Measurements from ENCODE around the gene MSANTD3.

GRCh38 chr9:100472788-100473275 lies 45.9 kb downstream of the MSANTD3 start, which contains the start of gene TMEFF1:
- TF ChIP-seq EZH2 (optimal IDR thresholded peaks at IDR 0.05; ENCODE audit: low read depth, low read length) (no peak), EZH2phosphoT487 (IDR thresholded peaks at IDR 0.05; ENCODE audit: low read length) (no peak)
- TF ChIP-seq, protein P1, sequence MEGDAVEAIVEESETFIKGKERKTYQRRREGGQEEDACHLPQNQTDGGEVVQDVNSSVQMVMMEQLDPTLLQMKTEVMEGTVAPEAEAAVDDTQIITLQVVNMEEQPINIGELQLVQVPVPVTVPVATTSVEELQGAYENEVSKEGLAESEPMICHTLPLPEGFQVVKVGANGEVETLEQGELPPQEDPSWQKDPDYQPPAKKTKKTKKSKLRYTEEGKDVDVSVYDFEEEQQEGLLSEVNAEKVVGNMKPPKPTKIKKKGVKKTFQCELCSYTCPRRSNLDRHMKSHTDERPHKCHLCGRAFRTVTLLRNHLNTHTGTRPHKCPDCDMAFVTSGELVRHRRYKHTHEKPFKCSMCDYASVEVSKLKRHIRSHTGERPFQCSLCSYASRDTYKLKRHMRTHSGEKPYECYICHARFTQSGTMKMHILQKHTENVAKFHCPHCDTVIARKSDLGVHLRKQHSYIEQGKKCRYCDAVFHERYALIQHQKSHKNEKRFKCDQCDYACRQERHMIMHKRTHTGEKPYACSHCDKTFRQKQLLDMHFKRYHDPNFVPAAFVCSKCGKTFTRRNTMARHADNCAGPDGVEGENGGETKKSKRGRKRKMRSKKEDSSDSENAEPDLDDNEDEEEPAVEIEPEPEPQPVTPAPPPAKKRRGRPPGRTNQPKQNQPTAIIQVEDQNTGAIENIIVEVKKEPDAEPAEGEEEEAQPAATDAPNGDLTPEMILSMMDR (IDR thresholded peaks at IDR 0.05; ENCODE audit: low read length): peak; percentile 7; the same call in 1 of the 2 replicates

All from MM.1S (cell line).